ENCODE data around the gene FKBP10. TPM values are rescaled to one million over a fixed set of nuclear protein-coding genes. Genes with fewer than 3 reads are reported as not detected.

FKBP10 gene
- total RNA-seq, 1 experiment from 2014 or later, result 91.9 TPM

DNA sequence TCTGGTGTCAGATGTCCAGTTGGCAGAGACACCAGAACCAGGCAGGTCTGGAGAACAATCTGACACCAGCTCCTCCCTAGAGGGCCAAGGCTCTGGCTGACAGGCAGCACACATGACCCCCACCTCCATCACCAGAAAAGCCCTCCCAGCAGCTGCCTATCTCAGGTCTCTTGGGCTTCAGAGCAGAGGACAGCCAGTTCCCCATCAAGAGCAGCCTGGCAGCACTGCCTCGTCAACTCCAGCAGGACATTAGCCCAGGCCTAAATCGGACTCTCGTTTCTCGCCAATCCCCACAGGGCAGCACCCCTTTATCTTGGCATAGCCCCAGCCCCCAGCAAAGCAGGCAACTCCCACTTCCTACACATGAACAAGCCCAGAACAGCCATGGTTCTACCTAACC is 30.7 kb upstream of the FKBP10 start:
- DNase-seq (ENCODE audit: low spot score), result no peak

DNA sequence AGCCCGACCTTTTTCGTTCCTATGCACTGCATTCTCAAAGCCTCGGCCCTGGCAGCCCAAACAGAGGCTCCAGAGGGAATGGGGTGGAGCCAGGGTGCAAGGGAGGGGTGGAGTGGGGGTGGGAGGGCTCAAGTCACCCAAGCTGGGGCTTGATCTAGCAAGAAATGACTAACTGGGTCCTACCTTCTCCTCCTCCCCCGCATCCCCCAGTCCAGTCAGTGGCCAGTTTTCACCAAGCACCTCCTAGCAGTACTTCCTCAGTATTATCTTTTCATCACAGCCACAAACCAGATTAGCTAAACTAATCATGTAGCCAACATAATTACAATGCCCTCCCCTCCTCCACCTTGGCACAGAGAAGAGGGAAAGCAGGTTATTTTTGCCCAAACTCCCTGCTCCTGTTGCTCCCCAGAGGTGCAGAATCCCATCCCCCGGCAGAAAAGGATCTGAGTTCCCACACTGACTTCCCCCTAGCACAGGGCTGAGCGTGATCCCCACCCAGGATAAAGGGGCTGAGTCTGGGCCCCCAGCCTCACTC is 28.5 kb upstream of the FKBP10 start:
- peak; percentile 46 for DNase-seq (ENCODE audit: low spot score)

DNA sequence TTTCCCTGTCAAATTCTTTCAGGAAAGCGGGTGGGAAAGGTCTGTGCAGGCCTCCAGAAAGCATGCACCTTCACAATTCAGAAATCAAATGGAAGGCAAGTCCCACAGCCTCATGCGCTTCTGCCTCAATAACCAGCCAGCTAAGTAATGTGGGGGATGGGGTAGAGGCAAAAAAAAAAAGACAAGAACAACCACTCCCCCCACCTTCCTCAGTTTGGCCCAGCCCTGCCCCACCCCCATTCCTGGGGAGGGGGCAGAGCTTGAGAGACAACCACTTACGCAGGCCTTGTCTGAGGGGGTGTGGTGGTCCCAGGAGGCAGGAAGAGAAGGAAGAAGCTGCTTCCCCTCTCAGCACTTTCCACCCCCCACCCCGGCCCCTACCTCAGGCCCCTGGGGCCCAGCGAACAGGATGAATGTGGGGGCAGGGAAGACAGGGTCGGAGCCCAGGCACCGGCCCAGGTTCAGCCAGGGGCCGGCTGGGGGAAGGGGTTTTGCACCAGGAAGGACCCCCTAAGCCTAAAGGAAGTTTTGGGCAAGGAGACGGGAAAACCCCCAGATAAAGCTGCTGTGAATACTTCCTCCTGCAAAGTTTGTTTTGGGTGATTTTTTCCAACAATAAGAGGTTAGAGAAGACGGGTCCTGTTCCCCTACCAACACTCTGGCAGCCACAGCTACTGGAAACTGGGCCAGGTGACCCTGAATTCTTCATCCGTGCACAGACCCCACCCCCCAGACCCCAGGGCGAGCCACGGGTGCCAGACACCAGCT is 27.5 kb upstream of the FKBP10 start:
- no peak for DNase-seq (ENCODE audit: low spot score)

DNA sequence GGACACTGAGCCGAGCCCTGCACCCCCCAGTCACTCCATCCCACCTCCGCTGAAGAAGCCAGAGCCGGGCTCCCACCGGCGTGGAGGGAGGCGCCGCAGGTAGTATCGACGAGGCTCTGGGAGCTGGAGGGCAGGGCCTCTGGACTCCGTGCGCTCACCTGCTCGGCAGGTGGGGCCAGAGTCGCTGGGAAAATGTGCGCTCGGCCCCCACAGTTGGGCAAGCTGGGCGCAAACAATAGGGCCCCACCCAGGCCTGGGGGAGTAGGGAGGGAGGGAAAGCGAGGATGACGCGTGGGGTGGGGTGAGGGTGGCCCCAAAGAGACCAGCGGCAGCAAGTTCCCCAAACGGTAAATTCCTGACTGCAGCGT is 27.0 kb upstream of the FKBP10 start:
- DNase-seq (ENCODE audit: low spot score), result no peak

DNA sequence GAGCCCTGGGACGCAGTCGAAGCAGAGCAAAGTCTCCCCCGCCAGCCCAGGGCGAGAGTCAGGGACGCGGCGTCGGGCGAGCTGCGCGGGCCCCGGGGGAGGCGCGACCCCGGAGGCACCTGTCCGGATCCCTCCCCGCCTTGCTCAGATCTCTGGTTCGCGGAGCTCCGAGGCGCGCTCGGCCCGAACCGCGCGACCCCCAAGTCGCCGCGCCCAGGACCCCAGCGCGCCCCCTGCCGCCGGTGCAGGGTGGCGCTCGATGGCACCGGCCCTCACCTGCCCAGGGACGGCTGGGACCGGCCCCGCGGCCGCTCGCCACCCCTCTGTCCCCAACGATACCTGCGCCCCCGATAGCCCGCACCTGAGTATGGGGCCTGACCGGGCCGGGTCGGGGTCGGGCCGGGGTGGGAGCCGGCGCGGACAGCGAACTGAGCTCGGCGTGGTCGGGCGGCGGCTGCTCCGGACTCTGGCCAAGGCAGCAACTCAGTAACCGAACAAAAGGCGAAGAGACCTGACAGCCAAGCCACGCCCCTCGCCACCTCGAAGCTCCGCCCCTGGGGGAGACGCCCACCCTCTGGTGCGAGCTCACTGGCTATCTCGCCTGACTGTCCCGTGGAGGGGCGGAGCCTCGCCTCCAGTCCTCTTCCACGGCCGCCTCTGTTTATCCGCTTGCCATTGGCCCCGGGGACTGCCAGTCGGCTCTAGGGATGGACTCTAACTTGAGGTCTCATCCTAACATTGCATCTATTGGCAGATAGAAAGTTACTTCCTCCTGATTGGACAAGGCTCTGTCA is 26.4 kb upstream of the FKBP10 start, which contains the start of gene JUP:
TSS of gene JUP (minus strand) at position 485 of the 794 bp plus-strand sequence. CDS start 14,857 bp downstream, outside the sequence.
- DNase-seq (ENCODE audit: low spot score), result peak; percentile 82

DNA sequence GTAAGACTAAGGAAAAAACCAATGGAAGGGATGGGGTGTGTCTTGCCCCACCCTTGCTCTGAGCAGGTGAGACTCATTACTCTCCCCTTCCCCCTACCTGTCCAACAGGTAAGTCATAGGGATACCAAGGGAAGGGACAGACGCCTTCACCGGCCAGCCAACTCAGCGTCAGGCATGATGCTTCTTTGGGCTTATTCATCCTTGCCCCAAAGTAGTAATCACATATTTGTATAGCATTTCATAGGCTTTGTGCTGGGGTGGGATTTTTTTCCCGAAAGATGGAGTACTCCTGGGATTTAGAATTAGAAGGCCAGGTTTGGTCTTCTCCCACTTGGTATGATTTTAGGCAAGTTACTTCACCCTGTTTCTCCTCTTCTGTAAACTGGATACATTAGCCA is 25.8 kb upstream of the FKBP10 start:
- no peak for DNase-seq (ENCODE audit: low spot score)

DNA sequence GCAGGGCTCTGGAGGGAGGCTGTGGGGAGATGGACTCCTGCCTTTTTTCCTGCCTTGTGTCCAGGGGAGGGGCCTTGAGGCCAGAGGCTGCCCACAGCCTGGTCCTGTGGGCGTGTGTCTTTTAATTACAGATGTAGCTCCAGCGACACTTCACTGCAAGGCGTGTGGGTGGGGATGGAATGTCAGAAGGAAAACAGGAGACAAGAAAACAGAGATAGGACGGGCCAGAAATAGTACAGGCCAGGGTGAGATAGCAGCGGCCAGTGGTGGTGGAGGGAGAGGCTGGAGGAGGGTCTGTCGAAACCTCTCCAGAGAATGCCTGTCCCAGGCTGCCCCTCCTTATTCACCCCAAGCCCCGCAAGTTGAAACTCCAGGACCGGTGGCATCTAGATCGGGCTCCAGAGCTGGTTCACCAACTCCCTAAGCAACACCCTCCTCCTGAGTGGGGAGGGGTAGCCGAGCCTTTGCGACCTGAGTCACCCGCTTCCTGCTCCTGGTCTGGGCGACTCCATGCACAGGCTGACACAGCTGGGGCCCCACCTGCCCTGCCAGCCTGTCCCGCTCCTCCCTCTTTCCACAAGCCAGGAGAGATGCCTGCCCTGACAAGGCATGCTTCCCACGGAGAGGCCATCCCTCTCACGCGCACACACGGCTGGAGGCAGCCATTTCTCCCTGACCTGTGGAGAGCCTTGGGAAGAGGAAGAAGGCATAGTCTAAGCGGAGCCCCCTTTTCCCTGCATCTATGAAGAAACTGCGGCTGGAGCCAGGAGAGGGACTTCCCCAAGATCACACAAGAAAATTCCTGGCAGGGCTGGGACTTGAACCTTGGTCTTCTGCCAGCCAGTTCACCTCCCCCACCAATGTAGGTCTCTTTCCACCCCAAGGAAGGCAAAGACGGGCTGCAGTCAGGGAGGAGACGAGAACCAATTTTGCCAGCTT is 19.7 kb upstream of the FKBP10 start:
- DNase-seq (ENCODE audit: low spot score), result peak; percentile 92

DNA sequence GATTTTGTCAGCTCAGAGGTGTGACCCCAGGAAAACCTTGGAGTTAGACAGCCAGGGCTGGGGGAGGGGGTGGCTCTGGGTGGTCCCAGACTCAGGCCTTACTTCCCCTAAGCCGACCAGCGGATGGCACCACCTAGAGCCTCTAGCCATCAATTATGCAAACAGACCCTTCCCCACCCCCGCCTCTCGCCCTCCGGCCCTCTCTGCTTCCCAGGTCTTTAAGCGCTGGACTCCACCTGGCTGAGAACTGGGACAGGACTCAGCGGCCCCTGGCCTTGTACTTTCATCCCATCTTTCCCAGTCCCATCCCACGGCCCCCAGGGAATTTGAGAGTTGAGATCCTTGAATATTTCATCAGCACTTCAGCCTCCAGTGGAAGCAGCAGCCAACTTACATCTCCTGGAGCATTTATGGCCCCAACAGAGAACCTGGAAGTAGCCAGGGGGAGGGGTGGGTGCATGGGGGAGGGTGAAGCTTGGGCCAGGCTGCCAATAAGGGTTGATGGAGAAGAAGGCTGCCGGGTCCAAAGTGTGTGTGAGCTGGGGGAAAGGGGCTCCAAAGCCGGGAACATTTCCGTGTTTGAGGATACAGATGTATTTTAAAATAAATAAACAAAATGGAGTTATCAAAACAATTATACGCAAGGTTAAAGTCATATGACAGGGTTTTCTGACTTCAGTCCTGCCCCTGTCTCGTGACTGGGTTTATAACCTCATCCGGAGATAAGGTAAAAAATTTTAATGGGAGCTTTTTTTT is 18.8 kb upstream of the FKBP10 start:
- peak; percentile 62 for DNase-seq (ENCODE audit: low spot score)

DNA sequence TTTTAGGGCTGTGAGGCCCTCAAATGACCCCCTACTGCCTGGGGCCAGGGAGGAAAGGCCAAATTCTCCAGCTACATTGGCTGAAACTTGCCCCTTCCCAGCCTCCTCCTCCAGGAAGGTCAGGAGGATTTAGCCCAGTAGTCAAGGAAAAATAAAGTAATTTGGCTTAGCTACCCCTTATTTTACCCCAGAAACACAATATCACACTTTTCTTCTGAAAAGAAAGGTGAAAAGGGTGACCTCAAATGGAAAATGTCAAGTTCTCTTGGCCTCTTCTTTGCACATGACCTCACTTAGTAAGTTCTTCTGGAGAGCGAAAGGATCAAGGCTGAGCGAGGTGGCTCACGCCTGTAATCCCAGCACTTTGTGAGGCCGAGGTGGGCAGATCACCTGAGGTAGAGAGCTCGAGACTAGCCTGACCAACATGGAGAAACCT is 18.2 kb upstream of the FKBP10 start:
- no peak for DNase-seq (ENCODE audit: low spot score)

DNA sequence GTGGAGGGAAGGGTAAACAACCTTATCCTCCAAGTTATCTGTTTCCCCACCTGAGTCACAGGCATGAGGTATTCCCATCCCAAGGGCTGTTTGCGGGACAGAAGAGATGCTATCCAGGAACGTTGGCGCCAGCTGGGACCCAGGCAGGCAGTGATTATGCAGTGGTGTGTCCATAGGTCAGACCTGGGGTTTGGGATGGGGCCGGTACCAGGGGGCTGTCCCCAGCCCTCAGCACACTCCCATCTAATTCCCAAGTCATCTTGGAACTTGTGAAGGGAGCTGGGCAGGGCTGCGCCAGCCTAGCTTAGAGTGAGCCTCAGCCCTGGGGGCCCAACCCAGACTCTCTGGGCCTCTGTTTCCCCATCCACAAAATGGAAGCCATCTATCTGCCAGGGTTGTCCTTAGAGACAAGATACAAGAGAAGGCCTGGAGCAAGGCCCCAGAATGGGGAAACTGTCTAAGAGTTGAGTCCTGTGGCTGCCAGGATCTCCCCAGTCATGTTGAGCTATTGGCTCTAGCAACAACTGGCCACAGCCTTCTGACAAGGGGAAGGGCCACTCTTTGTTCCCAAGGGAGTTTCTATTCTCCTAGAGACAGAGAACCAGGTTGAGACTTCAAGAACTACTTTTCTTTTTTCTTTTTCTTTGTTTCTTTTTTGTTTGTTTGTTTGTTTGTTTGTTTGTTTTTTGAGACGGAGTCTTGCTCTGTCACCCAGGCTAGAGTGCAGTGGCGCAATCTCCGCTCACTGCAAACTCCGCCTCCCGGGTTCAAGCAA is 16.5 kb upstream of the FKBP10 start:
- DNase-seq (ENCODE audit: low spot score), result no peak

DNA sequence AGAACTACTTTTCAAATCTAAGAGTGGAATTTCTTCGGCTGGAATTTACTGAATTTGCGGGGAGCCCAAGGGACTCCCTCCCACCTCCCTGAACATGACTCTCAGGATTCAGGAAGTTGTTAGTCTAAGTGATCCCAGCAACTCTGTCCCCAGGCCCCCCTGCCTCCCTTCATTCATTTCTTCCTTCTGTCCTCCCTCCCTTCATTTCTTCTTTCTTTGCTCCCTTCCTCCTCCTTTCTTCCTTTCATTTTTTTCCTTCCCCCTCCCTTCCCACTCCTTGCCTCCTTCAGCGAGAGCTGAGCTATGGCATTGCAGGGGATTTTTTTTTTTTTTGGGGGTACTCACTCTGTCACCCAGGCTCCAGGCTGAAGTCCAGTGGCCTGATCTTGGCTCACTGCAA is 15.4 kb upstream of the FKBP10 start:
- no peak for DNase-seq (ENCODE audit: low spot score)

DNA sequence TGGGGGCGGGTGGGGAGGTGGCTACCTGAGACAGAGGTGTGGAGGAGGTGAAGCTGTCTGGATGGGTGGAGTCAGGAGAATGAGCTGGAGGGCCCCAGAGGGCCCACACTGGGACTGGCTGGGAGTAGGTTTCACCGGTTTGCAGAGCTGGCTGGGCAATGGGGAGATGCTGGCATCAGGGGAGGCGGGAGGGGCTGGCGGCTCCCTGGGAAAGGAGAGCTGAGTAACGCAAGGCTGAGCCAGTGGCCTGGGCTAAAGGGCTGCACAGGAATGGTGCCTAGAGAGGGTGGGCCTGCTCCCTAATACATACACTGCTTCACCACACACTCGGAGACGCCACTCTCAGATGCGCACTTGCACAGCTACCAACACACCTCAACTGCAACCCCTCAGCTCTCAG is 13.4 kb upstream of the FKBP10 start:
- no peak for DNase-seq (ENCODE audit: low spot score)

DNA sequence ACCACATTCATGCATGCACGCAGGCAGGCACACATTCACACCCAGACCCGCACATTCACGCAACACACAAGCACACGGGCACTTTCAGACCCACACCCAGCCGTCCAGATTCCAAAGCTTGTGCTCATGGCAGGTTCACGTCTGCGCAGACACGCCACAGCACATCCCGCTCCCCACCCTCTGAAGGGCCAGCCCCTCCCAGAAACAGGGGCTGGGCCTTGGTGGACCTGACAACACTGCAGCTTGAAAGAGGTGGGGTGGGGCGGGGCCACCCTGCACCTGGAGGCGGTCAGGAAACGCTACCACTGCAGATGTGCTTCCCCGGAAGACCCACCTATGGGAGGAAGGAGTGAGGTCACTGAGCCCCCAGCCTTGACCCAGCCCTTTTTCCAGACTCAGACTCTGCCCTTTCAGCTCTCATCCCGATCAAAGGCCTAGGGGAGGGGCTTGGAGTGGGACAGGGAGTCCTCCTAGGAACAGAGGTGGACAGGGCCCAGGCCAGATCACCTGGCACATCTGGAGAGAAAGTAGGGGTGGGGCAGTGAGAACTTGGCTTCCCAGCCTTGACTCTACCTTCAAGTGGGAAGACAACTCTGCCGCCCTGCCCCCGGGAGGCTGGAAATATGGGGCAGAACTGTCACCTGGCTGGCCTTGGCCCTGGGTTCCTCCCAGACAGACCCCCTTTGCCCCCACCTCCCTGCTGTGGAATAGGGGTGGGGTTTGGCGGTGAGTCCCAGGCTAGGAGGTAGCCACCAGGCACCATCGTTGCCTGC is 12.0 kb upstream of the FKBP10 start:
- DNase-seq (ENCODE audit: low spot score), result no peak

DNA sequence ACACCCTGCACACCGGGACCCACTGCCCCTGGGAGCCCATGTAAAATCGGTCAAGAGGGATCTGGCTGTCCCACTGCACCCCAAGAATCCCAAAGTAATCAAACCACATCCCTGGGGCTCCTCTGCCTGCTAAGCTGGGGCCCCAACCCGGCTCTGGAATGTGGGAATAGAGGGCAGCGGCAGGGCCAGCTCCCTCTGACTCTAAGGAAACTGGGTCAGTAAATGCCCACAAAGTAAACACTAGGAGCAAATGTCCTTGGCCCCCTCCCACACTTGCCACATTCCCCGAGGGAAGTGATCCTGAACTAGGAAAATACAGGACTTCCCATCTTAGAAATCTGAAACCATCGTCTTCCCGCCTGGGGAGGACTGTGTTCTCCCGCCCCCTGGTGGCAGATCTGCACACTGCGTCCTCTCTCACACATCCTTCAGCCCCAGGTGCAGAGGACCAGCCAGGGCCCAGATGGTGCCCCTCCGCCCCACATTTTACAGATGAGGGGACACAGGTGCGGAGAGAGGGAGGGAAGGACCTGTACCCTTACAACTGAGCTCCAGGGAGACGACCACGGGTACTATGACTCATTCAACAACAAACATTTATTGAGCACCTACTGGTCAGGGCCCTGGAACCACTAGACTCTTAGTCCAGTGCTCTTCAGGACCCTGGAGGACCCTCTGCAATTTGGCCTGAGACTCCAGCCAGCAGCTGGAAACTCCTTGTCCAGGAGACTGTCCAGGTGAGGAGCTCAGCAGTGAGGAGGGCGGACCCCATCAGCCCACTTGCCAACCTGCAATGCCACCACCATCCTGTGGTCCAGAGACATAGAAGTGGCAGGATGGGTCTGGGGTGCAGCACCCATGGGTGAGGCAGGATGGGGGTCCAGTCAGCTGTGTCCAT is 11.2 kb upstream of the FKBP10 start:
- DNase-seq (ENCODE audit: low spot score), result peak; percentile 84

DNA sequence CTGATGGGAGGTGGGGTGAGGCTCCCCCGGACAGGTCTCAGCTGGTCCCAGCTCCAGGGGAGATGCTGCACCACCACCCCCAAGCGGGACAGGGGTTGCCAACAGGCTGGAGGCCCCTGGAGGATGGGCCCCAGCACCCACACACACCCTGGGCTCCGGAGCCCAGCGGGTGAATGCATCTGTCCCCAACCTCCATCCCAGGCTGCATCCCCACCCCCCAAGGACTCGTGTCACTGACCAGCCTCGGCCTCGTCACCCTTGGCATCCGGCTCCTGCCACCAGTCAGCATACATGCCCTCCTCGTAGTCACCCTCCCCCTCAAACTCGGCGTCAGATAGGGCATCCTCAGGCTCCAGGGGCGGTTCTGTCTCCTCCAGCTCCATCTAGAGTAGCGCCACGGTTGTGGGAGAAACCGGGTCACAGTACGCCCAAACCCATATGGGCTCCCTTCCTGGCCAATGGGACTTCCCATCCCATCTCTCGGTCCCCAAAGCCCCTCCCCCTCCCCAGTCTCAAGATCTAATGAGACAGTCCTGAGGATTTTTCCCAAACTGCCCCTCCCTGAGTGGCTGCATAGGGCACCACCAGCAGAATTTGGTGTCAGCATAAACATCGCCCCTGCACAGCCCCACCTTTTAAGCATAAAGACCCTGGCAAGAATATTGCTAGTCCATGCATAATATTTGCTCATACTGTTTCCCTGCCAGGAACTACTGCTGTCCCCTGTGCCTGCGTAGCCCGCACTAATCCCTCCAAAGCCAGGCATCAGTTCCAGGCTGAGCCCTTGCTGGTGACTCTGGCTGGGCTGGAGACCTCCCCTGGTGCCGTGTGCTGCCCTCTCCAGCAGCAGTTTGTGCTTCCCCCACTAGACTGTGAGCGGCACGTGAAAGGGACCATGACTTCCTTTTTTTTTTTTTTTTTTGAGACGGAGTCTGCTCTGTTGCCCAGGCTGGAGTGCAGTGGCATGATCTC is 9.5 kb upstream of the FKBP10 start:
- no peak for DNase-seq (ENCODE audit: low spot score)

DNA sequence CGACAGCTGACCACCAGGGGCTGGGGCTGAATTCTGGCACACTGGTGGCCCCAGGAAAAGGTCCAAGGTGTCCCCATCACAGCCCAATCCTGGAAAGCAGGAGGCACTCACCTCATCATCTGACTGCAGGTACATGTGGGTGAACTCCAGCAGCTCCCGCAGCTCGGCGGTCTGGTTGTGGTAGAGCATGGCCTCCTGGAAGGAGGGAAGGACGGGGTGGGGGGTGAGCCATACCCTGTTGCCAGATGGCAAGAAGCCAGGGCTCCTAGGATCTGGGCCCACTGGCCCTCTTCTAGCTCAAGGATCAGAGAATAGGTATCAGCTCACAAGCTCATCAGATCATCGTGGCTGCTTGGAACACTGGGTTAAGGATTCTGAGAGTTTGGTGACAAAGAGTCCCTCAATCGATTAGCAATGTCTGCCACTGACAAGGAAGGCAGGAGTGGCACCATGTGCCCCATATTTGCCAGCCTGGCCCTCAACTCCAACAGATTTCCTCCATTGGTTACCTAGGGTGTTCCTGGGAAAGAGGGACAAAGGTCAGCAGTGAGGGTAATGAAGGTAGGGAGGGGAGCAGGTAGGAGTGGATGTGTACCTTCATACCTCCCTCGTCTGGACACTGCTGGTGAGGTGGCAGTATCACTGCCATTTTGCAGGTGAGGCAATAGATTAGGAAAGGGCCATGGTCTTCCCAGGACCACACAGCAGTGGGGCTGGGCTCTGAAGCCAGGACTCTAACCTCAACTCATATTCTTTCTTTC is 5.9 kb upstream of the FKBP10 start:
- no peak for DNase-seq (ENCODE audit: low spot score)
